ENCODE results near the gene HIRA. TPM values are rescaled to one million over a fixed set of nuclear protein-coding genes. Genes with fewer than 3 reads are reported as not detected.

Gene HIRA
- total and polyA plus RNA-seq, 10 donors = 8.9 to 31.7 (median 24.6) TPM

GRCh38 chr22:19424186-19424500 lies 7.4 kb downstream of the HIRA start:
- peak overlapping the region in 3 of 8 donors; percentile 27 to 51 (median 29) for H3K27ac ChIP-seq
- DNase-seq = no peak
- 71 to 85% (median 85%) methylated on average over 3 of the region's 3 CpGs for WGBS, 5 donors
- no peaks in the 10 kb centered on the region for H3K9me3 ChIP-seq
- H3K27me3 ChIP-seq (replicated peaks in 1 of 7) = no peaks in the 10 kb centered on the region
- TF ChIP-seq POLR2AphosphoS5 (IDR thresholded peaks at IDR 0.05) (no peak), POLR2A (IDR thresholded peaks at IDR 0.05) (no peak)
- peaks cover 0 to 12% (median 0%) of the 10 kb centered on the region in 6 donors for H3K36me3 ChIP-seq
- intact Hi-C loops (cut with DNase I; ENCODE audit: low total_unique reads) = no loop called here
- no peak overlapping the region for H3K4me3 ChIP-seq
- peaks cover 6 to 98% (median 74%) of the 10 kb centered on the region in 6 donors for H3K4me1 ChIP-seq

GRCh38 chr22:19422440-19423301 lies 8.9 kb downstream of the HIRA start:
- TF ChIP-seq CTCF (IDR thresholded peaks at IDR 0.05 in 8 of 11, conservative IDR thresholded peaks at IDR 0.05 in 3 of 11) = no peak
- TF ChIP-seq POLR2A (IDR thresholded peaks at IDR 0.05) = no peak
- TF ChIP-seq POLR2AphosphoS5 (IDR thresholded peaks at IDR 0.05) = no peak
- H3K27me3 ChIP-seq (replicated peaks in 1 of 7) = no peaks in the 10 kb centered on the region
- peak; percentile 59 for DNase-seq
- peak overlapping the region in 5 of 8 donors; percentile 10 to 66 (median 46) for H3K27ac ChIP-seq
- no peak overlapping the region for H3K4me3 ChIP-seq
- H3K4me1 ChIP-seq = peaks cover 6 to 98% (median 67%) of the 10 kb centered on the region in 6 donors
- H3K9me3 ChIP-seq = no peaks in the 10 kb centered on the region
- peaks cover 0 to 12% (median 0%) of the 10 kb centered on the region in 6 donors for H3K36me3 ChIP-seq
- intact Hi-C loops (cut with DNase I; ENCODE audit: low total_unique reads) = no loop called here
- WGBS, 5 donors = 74 to 81% (median 79%) methylated on average over 11 of the region's 11 CpGs

- Histone ChIP-seq H3K4me1 (peaks cover 6 to 93% (median 46%) of the 10 kb centered on the region in 6 donors), H3K27ac (peak overlapping the region in 7 of 8 donors; percentile 63 to 86 (median 81)), H3K27me3 (replicated peaks in 1 of 7) (no peaks in the 10 kb centered on the region), H3K36me3 (peaks cover 0 to 10% (median 0%) of the 10 kb centered on the region in 6 donors), H3K4me3 (peak overlapping the region in 1 of 8 donors; percentile 48), H3K9me3 (no peaks in the 10 kb centered on the region)
- TF ChIP-seq CTCF (IDR thresholded peaks at IDR 0.05 in 8 of 11, conservative IDR thresholded peaks at IDR 0.05 in 3 of 11) = no peak
- no peak for TF ChIP-seq POLR2A (IDR thresholded peaks at IDR 0.05)
- TF ChIP-seq POLR2AphosphoS5 (IDR thresholded peaks at IDR 0.05) = no peak
- WGBS, 5 donors = 82 to 93% (median 85%) methylated on average over 6 of the region's 6 CpGs
- DNase-seq = no peak
- intact Hi-C loops (cut with DNase I; ENCODE audit: low total_unique reads) = no loop called here
Measured at GRCh38 chr22:19420321-19420720, 11.2 kb downstream of the HIRA start.

GRCh38 chr22:19419464-19420178 lies 11.9 kb downstream of the HIRA start:
- intact Hi-C loops (cut with DNase I; ENCODE audit: low total_unique reads) = no loop called here
- TF ChIP-seq POLR2A (IDR thresholded peaks at IDR 0.05) (no peak), POLR2AphosphoS5 (IDR thresholded peaks at IDR 0.05) (peak in 1 of 3 donors; percentile 48), CTCF (IDR thresholded peaks at IDR 0.05 in 8 of 11, conservative IDR thresholded peaks at IDR 0.05 in 3 of 11) (no peak)
- H3K36me3 ChIP-seq = peaks cover 0 to 3% (median 0%) of the 10 kb centered on the region in 6 donors
- peaks cover 6 to 93% (median 46%) of the 10 kb centered on the region in 6 donors for H3K4me1 ChIP-seq
- DNase-seq = no peak
- peak overlapping the region in 7 of 8 donors; percentile 63 to 86 (median 81) for H3K27ac ChIP-seq
- H3K4me3 ChIP-seq = peak overlapping the region in 1 of 8 donors; percentile 48
- no peaks in the 10 kb centered on the region for H3K9me3 ChIP-seq
- WGBS, 5 donors = 37 to 66% (median 55%) methylated on average over 5 of the region's 5 CpGs
- no peaks in the 10 kb centered on the region for H3K27me3 ChIP-seq (replicated peaks in 1 of 7)
